ENCODE data around the gene RRP15. TPM values are rescaled to one million over a fixed set of nuclear protein-coding genes. Genes with fewer than 3 reads are reported as not detected.

Gene RRP15
- total and polyA plus RNA-seq, 2 of the 8 experiments (the other 6 are each of a cell fraction or from before 2014, with no cell fraction given) = 3.7 to 52.8 TPM

DNA sequence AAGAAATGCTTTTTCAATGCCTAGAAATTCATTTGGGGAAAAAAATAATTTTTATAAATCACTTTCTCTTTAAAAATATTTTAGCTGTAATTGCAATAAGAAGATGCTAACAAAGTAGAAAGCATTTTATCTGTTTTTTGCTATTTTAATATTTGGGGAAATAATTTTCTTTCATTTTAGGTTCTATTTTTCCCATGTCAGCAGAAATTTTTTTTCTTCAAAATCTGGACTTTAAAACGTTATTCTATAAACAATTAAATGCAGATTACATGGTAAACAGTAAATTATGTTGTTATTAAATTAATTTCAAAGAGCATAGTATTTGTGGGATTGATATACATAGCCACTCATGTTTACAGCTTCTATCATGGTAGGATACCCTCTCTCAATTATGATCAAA lies 27.7 kb upstream of the RRP15 start:
- no peak overlapping the region for H2BK20ac ChIP-seq (ENCODE audit: low read length)
- H3K23me2 ChIP-seq (ENCODE audit: low read depth, low read length) = no peaks in the 10 kb centered on the region
- H3K23ac ChIP-seq (ENCODE audit: insufficient read length) = no peak overlapping the region
- no peaks in the 10 kb centered on the region for H3K79me2 ChIP-seq (ENCODE audit: control insufficient read depth in 1 of 2, insufficient read depth in 2 of 2, low read length in 2 of 2)
- DNase-seq (ENCODE audit: low read depth in 1 of 2, low spot score in 2 of 2) (no peak), FAIRE-seq (no peak)
- no peak overlapping the region for H2BK120ac ChIP-seq (replicated peaks; ENCODE audit: low read depth, low read length)
- H3K14ac ChIP-seq (ENCODE audit: insufficient read length) = no peak overlapping the region
- no peak overlapping the region for H4K91ac ChIP-seq (replicated peaks; ENCODE audit: insufficient read length, low read length)
- no peak overlapping the region for H3K18ac ChIP-seq (ENCODE audit: extremely low read depth, low read length)
- no peak overlapping the region for H4K5ac ChIP-seq (ENCODE audit: insufficient read length, low read depth, low read length)
- no peak overlapping the region for H3K4ac ChIP-seq (replicated peaks; ENCODE audit: insufficient read length, low read depth, low read length)
- TF ChIP-seq CBX8 (IDR thresholded peaks at IDR 0.05; ENCODE audit: borderline replicate concordance, low read depth, low read length) (no peak), TCF12 (IDR thresholded peaks at IDR 0.05; ENCODE audit: low read depth, low read length) (no peak), EP300 (IDR thresholded peaks at IDR 0.05; ENCODE audit: borderline replicate concordance in 1 of 2, low read depth in 2 of 2, low read length in 2 of 2) (no peak), BRCA1 (IDR thresholded peaks at IDR 0.05; ENCODE audit: low read depth, low read length) (no peak), RBBP5 (IDR thresholded peaks at IDR 0.05; ENCODE audit: borderline replicate concordance, low read depth, low read length) (no peak), TAF1 (IDR thresholded peaks at IDR 0.05; ENCODE audit: low read depth, low read length) (no peak), EZH2 (IDR thresholded peaks at IDR 0.05; ENCODE audit: low read depth, low read length, severe bottlenecking) (no peak)
- H2AK5ac ChIP-seq (ENCODE audit: low read depth, low read length) = no peak overlapping the region
- H4K8ac ChIP-seq (ENCODE audit: extremely low read depth, insufficient read depth, low read length) = no peak overlapping the region
- no peak overlapping the region for H3K56ac ChIP-seq (replicated peaks; ENCODE audit: insufficient read length, low read depth, low read length)
- H3K27ac ChIP-seq (ENCODE audit: low read depth, low read length) = no peak overlapping the region
- no peaks in the 10 kb centered on the region for H4K20me1 ChIP-seq (replicated peaks in 1 of 2; ENCODE audit: control insufficient read depth in 1 of 2, insufficient read depth in 2 of 2, low read length in 2 of 2)
- H3K4me2 ChIP-seq (ENCODE audit: insufficient read depth in 1 of 2, low read depth in 2 of 2, low read length in 2 of 2) = no peak overlapping the region
- ChIA-PET CTCF (ENCODE audit: partially characterized antibody) (interaction anchor here (0.7 to 1.4 kb wide), 3 partner anchors 9 to 28 kb away, joined by 3 to 4 read pairs (median 3); partner anchors contain the start of gene RRP15), POLR2A (ENCODE audit: partially characterized antibody) (interaction anchor here (0.6 kb wide), 1 partner anchor 237 kb away, joined by 3 read pairs; no protein-coding TSS in a partner anchor)
- H3K9ac ChIP-seq (replicated peaks in 1 of 4; ENCODE audit: extremely low read depth in 1 of 4, low read depth in 3 of 4, low read length in 3 of 4) = peak overlapping the region in 1 of 4 experiments; percentile 8; a peak in 1 of 7 replicates
- no peak overlapping the region for H2BK5ac ChIP-seq (ENCODE audit: low read depth, low read length)
- no peaks in the 10 kb centered on the region for H3K27me3 ChIP-seq (replicated peaks in 1 of 4; ENCODE audit: control insufficient read depth in 3 of 4, extremely low read depth in 1 of 4, insufficient read depth in 3 of 4, low read length in 3 of 4)
- H3K79me1 ChIP-seq (ENCODE audit: low read depth, low read length) = no peaks in the 10 kb centered on the region
- H3K9me3 ChIP-seq (ENCODE audit: insufficient read depth in 2 of 2, low read depth in 1 of 2, low read length in 1 of 2) = no peaks in the 10 kb centered on the region
- no peaks in the 10 kb centered on the region for H3K36me3 ChIP-seq (ENCODE audit: control insufficient read depth in 2 of 4, insufficient read depth in 4 of 4, low read length in 3 of 4)
- no peak overlapping the region for H2AFZ ChIP-seq (ENCODE audit: low read length)
- 57% methylated on average over 1 of the region's 1 CpG; no CpG with 5 or more reads in 1 of the 2 experiments for WGBS, 2 experiments (ENCODE audit: extremely low coverage in 1 of 2, insufficient coverage in 1 of 2, insufficient read length in 1 of 2, insufficient replicate concordance in 2 of 2, low coverage in 1 of 2, low lambda C conversion rate in 2 of 2, missing lambda C conversion rate in 1 of 2)
- H2BK12ac ChIP-seq (ENCODE audit: low read depth, low read length) = no peak overlapping the region
- peaks cover 0 to 5% (median 2%) of the 10 kb centered on the region in 4 experiments; a peak in 2 of 7 replicates for H3K4me1 ChIP-seq (replicated peaks in 1 of 4; ENCODE audit: control insufficient read depth in 3 of 4, insufficient read depth in 4 of 4, low read length in 3 of 4)
- H3K4me3 ChIP-seq (ENCODE audit: extremely low read depth in 1 of 4, insufficient read depth in 2 of 4, low read depth in 3 of 4, low read length in 4 of 4) = no peak overlapping the region
- H2BK15ac ChIP-seq (ENCODE audit: low read length) = no peak overlapping the region

Data from H1 (cell line).